Activated T-cell treated with anti-CD3 and anti-CD28 coated beads for 24 hours (primary cell): ENCODE data around the gene SURF1.
"Not testable (repeated sequence)": the region's sequence is repeated elsewhere in the genome, so short reads cannot be mapped to it uniquely, and the experiment has no call there.

Experiments used
- DNase-seq: peaks from one replicate; pipeline ENCODE4 v3.0.0-alpha.2; 2020; ENCODE audit warnings: low read depth

The SURF1 gene

GRCh38 chr9:133356391-133357091 is at the start of gene SURF1, which contains the start of gene SURF2:
SURF1 (minus strand) TSS chr9:133356487; CDS start chr9:133356453, 34 bp downstream.
SURF2 (plus strand) TSS chr9:133356550; CDS start chr9:133356593, 43 bp downstream.
- DNase-seq, result peak; percentile 88

- no peak for DNase-seq
Observed at GRCh38 chr9:133405508-133406438, 49.5 kb upstream of the SURF1 start.

GRCh38 chr9:133404454-133405002 is 48.2 kb upstream of the SURF1 start:
- DNase-seq, result no peak

- peak; percentile 37 for DNase-seq
Observed at GRCh38 chr9:133403766-133404453, 47.6 kb upstream of the SURF1 start.

DNA sequence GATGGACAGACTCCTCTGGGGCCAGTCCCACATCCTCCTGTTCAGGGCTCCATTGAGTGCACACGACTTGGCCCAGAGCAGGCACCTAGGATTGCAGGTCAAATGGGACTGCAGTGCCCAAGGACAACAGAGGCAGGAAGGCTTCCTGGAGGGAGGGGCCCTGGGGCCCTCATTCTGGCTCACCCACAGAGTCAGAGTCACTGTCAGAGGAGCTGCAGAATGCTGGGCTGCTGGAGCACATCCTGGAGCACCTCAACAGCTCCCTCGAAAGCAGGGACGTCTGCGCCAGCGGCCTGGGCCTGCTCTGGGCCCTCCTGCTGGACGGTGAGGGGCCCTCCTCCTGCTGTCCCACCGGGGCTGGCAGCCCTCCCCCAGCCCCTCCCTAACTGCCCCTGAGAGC is 46.4 kb upstream of the SURF1 start:
- DNase-seq, result no peak

GRCh38 chr9:133401588-133401987 is 45.3 kb upstream of the SURF1 start:
- DNase-seq, result no peak

- DNase-seq, result no peak
Observed at GRCh38 chr9:133400292-133400691, 44.0 kb upstream of the SURF1 start.

DNA sequence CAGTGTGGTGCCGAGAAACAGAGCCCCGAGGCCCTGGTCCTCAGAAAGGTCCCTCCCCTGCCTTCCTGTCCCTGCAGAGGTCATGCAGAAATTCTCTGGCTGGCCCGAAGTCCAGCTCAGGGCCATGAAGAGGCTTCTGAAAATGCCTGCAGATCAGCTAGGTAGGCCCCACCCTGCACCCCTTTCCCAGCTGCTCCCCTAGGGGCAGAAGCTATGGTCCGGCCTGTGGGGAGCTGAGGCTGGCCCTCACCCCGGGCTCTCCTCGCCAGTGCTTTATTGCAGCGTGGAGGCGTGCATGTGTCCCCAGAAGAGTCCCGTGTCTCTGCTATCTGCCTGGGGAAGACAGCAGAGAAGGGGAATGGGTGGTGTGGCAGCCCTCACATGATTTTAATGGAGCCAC is 41.6 kb upstream of the SURF1 start:
- no peak for DNase-seq

- DNase-seq, result no peak
Observed at GRCh38 chr9:133397370-133397769, 41.1 kb upstream of the SURF1 start.

GRCh38 chr9:133396952-133397351 is 40.7 kb upstream of the SURF1 start:
- no peak for DNase-seq

- no peak for DNase-seq
Observed at GRCh38 chr9:133394687-133395271, 38.5 kb upstream of the SURF1 start.

GRCh38 chr9:133393399-133393798 is 37.1 kb upstream of the SURF1 start:
- DNase-seq, result no peak

DNA sequence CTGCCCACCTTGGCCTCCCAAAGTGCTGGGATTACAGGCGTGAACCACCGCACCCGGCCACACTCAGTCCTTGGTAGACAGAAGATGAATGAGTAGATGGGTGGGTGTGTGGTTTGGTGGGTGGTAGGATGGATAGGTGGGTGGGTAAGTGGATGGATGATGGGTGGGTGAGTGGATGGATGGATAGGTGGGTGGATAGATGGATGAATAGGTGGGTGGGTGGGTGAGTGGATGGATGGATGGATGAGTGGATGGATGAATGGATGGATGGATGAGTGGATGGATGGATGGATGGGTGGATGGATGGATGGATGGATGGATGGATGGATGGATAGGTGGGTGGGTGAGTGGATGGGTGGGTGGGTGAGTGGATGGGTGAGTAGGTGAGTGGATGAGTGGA is 36.0 kb upstream of the SURF1 start:
- DNase-seq, result not testable (repeated sequence)

GRCh38 chr9:133391449-133391848 is 35.2 kb upstream of the SURF1 start:
- not testable (repeated sequence) for DNase-seq

- no peak for DNase-seq
Observed at GRCh38 chr9:133390713-133391112, 34.4 kb upstream of the SURF1 start.

DNA sequence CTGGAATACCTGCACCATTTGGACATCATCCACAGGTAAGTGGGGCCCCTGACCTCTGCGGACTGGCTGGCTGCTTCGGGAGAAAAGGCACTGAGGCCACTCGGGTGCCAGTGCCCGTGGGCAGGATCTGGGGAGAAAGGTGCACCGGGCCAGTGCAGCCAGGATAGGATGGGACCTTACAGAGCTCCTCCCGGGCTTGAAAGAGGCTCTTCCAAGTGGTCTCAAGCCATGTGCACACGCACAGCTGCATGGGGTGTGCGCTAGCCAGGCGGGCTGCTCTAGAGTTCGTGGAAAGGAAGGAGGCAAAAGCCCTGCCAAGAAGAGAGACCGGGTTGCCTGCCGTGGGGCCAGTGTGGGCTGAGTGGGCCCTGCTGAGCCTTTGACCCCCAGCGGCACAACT is 33.3 kb upstream of the SURF1 start:
- no peak for DNase-seq

- DNase-seq, result no peak
Observed at GRCh38 chr9:133389025-133389557, 32.8 kb upstream of the SURF1 start.

DNA sequence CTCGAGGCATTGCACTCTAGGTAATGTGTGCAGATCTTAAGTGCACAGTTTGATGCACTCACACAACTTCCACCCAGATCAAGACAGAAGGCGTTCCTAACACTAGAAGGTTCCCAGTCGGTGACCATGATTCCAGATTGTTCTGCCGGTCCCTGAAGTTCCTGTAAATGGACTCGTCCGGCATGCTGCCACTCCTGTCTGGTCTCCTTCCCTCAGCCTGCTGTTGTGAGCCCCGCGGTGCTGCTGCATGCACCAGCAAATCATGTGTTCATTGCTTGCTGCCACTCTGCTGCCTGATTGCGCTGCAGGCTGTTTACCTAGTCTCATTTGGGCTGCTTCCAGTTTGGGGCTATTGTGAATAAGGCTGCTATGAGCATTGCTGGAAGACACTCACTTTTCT is 31.4 kb upstream of the SURF1 start:
- DNase-seq, result no peak

DNA sequence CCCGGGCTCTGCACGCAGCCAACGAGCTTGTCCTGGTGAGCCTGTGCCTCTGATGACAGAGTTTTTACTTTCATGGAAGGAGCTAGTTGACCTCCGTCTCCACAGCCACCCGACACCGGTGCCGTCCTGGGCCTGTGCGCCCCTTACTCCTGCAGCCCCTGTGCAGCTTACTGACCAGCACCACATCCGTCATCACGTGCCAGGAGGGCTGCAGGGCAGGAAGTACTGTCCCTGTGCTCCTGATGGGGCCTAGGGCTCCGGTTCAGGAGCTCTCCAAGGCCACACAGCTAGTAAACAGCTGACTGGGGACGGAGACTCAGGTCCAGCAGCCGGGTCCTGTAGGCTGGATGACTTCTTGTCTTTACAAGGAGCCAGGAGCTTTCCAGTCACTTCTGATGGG is 30.1 kb upstream of the SURF1 start:
- DNase-seq, result no peak

- DNase-seq, result no peak
Observed at GRCh38 chr9:133385452-133385851, 29.2 kb upstream of the SURF1 start.

DNA sequence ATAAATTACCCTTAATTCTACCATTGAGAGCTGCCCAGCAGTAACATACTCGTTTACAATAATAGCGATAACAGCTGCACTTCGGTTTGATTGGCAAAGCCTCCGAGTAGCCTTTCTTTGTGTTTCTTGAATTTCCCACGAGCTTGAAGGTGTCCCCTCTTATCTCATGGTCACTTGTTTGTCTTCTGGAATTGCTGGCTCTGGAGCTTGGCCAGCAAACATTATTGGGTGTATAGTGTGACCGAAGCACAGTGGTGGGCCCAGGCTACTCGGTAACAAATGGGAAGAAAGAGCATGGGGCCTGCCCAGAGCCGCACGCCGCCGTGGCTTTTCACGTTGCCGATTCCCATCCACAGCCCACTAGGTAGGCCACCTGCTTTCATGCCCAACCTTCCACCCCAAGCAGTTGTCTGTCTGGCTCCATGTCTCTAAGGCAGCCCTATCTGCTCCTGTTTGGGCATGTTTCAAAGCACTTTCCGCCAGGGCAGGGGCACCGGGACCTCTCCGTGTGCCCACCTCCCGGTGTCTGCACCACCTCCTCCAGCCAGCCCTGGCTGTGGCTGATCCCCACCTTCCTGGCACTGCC is 28.5 kb upstream of the SURF1 start:
- no peak for DNase-seq
